HepG2 (cell line): ENCODE results near the gene H2AZ2. TPM values are rescaled to one million over a fixed set of nuclear protein-coding genes. Genes with fewer than 3 reads are reported as not detected.
A peak's percentile ranks its signal among the peaks of the same experiment; 100 is the strongest.

Experiments used
- ARID4A ChIP-seq: sonication (generic); formaldehyde crosslinking; IDR thresholded peaks from 2 replicates; pipeline ENCODE4 v1.5.0; 2020; ENCODE audit warnings: mild to moderate bottlenecking, missing genetic modification reagents, borderline replicate concordance
- FOXK2 ChIP-seq: fragments of 450-650 bp; IDR thresholded peaks from 2 replicates; pipeline ENCODE4 v1.6.1; 2016
- HIVEP1 ChIP-seq: sonication (generic); formaldehyde crosslinking; IDR thresholded peaks from 2 replicates; pipeline ENCODE4 v1.4.0; 2020; ENCODE audit warnings: mild to moderate bottlenecking, missing genetic modification reagents
- KLF9 ChIP-seq: IDR thresholded peaks from 2 replicates; pipeline ENCODE4 v1.6.1; 2016; ENCODE audit warnings: low read depth
- ZFP1 ChIP-seq: IDR thresholded peaks from 2 replicates; pipeline ENCODE4 v1.6.1; 2016
- ZMYM4 ChIP-seq: sonication (generic); formaldehyde crosslinking; IDR thresholded peaks from 2 replicates; pipeline ENCODE4 v1.8.1; 2023; ENCODE audit warnings: mild to moderate bottlenecking, missing genetic modification reagents
- ZNF431 ChIP-seq: sonication (generic); formaldehyde crosslinking; IDR thresholded peaks from 2 replicates; pipeline ENCODE4 v1.9.0; 2022; ENCODE audit warnings: missing genetic modification reagents, low read depth, mild to moderate bottlenecking, borderline replicate concordance
- ZNF513 ChIP-seq: sonication (generic); formaldehyde crosslinking; conservative IDR thresholded peaks from 2 replicates; pipeline ENCODE4 v1.5.0; 2020; ENCODE audit warnings: missing genetic modification reagents
- ZNF792 ChIP-seq: IDR thresholded peaks from 2 replicates; pipeline ENCODE4 v1.6.1; 2016
- ZZZ3 ChIP-seq: sonication (generic); formaldehyde crosslinking; IDR thresholded peaks from 2 replicates; pipeline ENCODE4 v1.4.0; 2020; ENCODE audit warnings: missing genetic modification reagents, mild to moderate bottlenecking, borderline replicate concordance
- polyA plus RNA-seq, 8 experiments: library from polyadenylated mRNA; depleted of rRNA in 3 of 8; stranded (reverse) in 7 of 8; unstranded in 1 of 8; fragments of >200 nt; fragmentation: Illumina TruSeq in 4 of 8; extraction: Trizol in 4 of 8; gene quantifications; 2 replicates each; pipeline versions ENCODE4 v1.2.1 to v1.2.3, GENCODE V29; 2011 to 2016; ENCODE audit warnings: low read depth in 4 of 8, missing spikeins in 1 of 8, mixed read lengths in 1 of 8; ENCODE audit not compliant: insufficient read depth in 1 of 8
- total RNA-seq, 5 experiments: library from RNA; depleted of rRNA; stranded (reverse); fragments of >200 nt; fragmentation: Illumina TruSeq; extraction: Trizol; gene quantifications; 2 replicates each; pipeline ENCODE4 v1.2.3, GENCODE V29; 2016; ENCODE audit warnings: low read depth in 1 of 5
- TF ChIP-seq, protein P1 (sequence below): sonication (generic); formaldehyde crosslinking; conservative IDR thresholded peaks from 2 replicates; pipeline ENCODE4 v1.4.0; 2020; ENCODE audit warnings: missing genetic modification reagents
- TF ChIP-seq, protein P2 (sequence below): sonication (generic); formaldehyde crosslinking; IDR thresholded peaks from 2 replicates; pipeline ENCODE4 v1.8.1; 2023; ENCODE audit warnings: missing genetic modification reagents, inconsistent platforms, borderline replicate concordance
- TF ChIP-seq, protein P3 (sequence below): sonication (generic); formaldehyde crosslinking; IDR thresholded peaks from 2 replicates; pipeline ENCODE4 v1.4.0; 2020; ENCODE audit warnings: missing genetic modification reagents, mild to moderate bottlenecking, borderline replicate concordance
- TF ChIP-seq, protein P4 (sequence below): sonication (generic); formaldehyde crosslinking; IDR thresholded peaks from 2 replicates; pipeline ENCODE4 v1.5.0; 2020; ENCODE audit warnings: mild to moderate bottlenecking, missing genetic modification reagents

The H2AZ2 gene
- total and polyA plus RNA-seq, 2 of the 13 experiments (the other 11 are each of a cell fraction or from before 2014, with no cell fraction given): 121 to 223 TPM

DNA sequence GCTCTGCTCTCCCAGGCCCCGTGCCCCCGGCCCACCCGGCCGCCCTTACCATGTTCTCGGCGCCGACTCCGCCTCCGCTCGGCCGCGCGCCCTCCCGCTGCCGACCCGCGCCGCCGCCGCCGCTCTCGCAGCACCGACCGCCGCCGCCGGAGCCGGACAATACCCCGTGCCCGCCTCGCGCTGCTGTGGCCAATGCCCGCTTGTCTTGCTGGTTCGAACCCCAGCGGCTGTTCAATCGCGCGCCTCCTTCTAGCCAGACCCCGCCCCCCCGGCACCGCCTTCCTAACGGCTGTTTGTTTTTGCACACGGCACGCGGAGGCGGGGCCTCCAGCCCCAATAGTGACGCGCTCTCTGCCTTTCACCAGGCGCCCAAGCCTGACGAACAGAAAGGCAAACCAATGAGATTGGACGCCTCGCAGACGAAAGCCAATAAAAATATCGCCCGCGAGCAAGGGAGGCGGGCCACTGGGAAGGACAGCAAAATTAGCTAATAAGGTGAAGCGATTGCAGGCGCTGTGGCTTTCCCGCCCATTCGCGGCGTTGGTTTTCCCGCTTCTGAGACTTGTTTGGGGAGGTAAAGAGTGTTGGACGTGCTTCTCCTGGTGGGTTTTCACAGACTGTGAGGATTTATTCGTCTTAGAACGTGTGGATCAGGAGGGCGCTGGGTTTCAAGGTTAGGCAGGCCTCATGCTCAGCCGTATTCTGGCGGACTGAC is at the start of gene H2AZ2 (continued):
- TF ChIP-seq, protein P1, sequence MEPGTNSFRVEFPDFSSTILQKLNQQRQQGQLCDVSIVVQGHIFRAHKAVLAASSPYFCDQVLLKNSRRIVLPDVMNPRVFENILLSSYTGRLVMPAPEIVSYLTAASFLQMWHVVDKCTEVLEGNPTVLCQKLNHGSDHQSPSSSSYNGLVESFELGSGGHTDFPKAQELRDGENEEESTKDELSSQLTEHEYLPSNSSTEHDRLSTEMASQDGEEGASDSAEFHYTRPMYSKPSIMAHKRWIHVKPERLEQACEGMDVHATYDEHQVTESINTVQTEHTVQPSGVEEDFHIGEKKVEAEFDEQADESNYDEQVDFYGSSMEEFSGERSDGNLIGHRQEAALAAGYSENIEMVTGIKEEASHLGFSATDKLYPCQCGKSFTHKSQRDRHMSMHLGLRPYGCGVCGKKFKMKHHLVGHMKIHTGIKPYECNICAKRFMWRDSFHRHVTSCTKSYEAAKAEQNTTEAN (CRISPR knock-in tag): no peak; the same call in 1 of the 2 replicates
- TF ChIP-seq ZFP1 (0 out of 2 replicates have a peak, but pooled peaks have one; percentile 32), ZZZ3 (CRISPR knock-in tag) (peak; percentile 47; the same call in 1 of the 2 replicates), HIVEP1 (CRISPR knock-in tag) (peak; percentile 66; the same call in 1 of the 2 replicates), KLF9 (CRISPR knock-in tag) (peak; percentile 74; the same call in 1 of the 2 replicates), ZNF431 (0 out of 2 replicates have a peak, but pooled peaks have one; percentile 23), ZNF513 (CRISPR knock-in tag) (no peak), ZMYM4 (peak; percentile 95), ZNF792 (peak; percentile 50; the same call in 1 of the 2 replicates), FOXK2 (0 out of 2 replicates have a peak, but pooled peaks have one; percentile 30), ARID4A (CRISPR knock-in tag) (peak; percentile 29; the same call in 1 of the 2 replicates)
- TF ChIP-seq, protein P2, sequence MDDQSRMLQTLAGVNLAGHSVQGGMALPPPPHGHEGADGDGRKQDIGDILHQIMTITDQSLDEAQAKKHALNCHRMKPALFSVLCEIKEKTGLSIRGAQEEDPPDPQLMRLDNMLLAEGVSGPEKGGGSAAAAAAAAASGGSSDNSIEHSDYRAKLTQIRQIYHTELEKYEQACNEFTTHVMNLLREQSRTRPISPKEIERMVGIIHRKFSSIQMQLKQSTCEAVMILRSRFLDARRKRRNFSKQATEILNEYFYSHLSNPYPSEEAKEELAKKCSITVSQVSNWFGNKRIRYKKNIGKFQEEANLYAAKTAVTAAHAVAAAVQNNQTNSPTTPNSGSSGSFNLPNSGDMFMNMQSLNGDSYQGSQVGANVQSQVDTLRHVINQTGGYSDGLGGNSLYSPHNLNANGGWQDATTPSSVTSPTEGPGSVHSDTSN (CRISPR knock-in tag): peak; percentile 97
- TF ChIP-seq, protein P3, sequence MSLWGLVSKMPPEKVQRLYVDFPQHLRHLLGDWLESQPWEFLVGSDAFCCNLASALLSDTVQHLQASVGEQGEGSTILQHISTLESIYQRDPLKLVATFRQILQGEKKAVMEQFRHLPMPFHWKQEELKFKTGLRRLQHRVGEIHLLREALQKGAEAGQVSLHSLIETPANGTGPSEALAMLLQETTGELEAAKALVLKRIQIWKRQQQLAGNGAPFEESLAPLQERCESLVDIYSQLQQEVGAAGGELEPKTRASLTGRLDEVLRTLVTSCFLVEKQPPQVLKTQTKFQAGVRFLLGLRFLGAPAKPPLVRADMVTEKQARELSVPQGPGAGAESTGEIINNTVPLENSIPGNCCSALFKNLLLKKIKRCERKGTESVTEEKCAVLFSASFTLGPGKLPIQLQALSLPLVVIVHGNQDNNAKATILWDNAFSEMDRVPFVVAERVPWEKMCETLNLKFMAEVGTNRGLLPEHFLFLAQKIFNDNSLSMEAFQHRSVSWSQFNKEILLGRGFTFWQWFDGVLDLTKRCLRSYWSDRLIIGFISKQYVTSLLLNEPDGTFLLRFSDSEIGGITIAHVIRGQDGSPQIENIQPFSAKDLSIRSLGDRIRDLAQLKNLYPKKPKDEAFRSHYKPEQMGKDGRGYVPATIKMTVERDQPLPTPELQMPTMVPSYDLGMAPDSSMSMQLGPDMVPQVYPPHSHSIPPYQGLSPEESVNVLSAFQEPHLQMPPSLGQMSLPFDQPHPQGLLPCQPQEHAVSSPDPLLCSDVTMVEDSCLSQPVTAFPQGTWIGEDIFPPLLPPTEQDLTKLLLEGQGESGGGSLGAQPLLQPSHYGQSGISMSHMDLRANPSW (CRISPR knock-in tag): no peak
- TF ChIP-seq, protein P4, sequence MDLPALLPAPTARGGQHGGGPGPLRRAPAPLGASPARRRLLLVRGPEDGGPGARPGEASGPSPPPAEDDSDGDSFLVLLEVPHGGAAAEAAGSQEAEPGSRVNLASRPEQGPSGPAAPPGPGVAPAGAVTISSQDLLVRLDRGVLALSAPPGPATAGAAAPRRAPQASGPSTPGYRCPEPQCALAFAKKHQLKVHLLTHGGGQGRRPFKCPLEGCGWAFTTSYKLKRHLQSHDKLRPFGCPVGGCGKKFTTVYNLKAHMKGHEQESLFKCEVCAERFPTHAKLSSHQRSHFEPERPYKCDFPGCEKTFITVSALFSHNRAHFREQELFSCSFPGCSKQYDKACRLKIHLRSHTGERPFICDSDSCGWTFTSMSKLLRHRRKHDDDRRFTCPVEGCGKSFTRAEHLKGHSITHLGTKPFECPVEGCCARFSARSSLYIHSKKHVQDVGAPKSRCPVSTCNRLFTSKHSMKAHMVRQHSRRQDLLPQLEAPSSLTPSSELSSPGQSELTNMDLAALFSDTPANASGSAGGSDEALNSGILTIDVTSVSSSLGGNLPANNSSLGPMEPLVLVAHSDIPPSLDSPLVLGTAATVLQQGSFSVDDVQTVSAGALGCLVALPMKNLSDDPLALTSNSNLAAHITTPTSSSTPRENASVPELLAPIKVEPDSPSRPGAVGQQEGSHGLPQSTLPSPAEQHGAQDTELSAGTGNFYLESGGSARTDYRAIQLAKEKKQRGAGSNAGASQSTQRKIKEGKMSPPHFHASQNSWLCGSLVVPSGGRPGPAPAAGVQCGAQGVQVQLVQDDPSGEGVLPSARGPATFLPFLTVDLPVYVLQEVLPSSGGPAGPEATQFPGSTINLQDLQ: no peak
